CD4-positive, alpha-beta T cell (primary cell): ENCODE measurements around the gene CELSR2. TPM values are rescaled to one million over a fixed set of nuclear protein-coding genes. Genes with fewer than 3 reads are reported as not detected.

ENCODE experiments used
- ATAC-seq: fragments of 200-7000 bp; cut with Tn5 transposase; one replicate; pipeline ENCODE4 v1.10.0; 2022; ENCODE audit warnings: mild to moderate bottlenecking; ENCODE audit not compliant: poor library complexity
- CTCF ChIA-PET: fragments of 350-600 bp; sonication (Branson Sonifier 250); formaldehyde crosslinking; loops from one replicate; lab custom pipeline; 2021; ENCODE audit warnings: antibody characterized with exemption, inconsistent platforms; lab: Charles Lee
- POLR2A ChIA-PET: fragments of 350-600 bp; sonication (Branson Sonifier 250); formaldehyde crosslinking; loops from one replicate; lab custom pipeline; 2021; ENCODE audit warnings: antibody characterized with exemption, inconsistent platforms; lab: Charles Lee
- DNase-seq, 14 experiments: peaks; one replicate each; pipeline ENCODE4 v3.0.0-alpha.2; 2013 to 2020; ENCODE audit warnings: mixed read lengths in 2 of 14
- H3K27ac ChIP-seq, 2 donors: one replicate each; pipeline versions ENCODE4 v1.5.1 to v1.7.0; 2013; ENCODE audit warnings: low read length in 2 of 2, low read depth in 1 of 2, mild to moderate bottlenecking in 1 of 2
- H3K27me3 ChIP-seq, 2 experiments: 1 replicate in 1 of 2; 2 replicates in 1 of 2; pipeline versions ENCODE4 v1.6.1 to v1.7.0; 2013; ENCODE audit warnings: low read length in 2 of 2, control low read depth in 1 of 2, mild to moderate bottlenecking in 1 of 2, moderate library complexity in 1 of 2; ENCODE audit not compliant: insufficient read depth in 2 of 2, control insufficient read depth in 1 of 2
- H3K36me3 ChIP-seq: one replicate; pipeline ENCODE4 v1.6.1; 2013; ENCODE audit warnings: low read length, control low read depth; ENCODE audit not compliant: insufficient read depth
- H3K4me1 ChIP-seq: one replicate; pipeline ENCODE4 v1.6.1; 2013; ENCODE audit warnings: low read length, control low read depth; ENCODE audit not compliant: insufficient read depth
- H3K4me3 ChIP-seq: one replicate; pipeline ENCODE4 v1.5.1; 2013; ENCODE audit warnings: mild to moderate bottlenecking, low read length, moderate library complexity
- H3K9me3 ChIP-seq, 2 experiments: 1 replicate in 1 of 2; 2 replicates in 1 of 2; pipeline versions ENCODE4 v1.6.1 to v1.7.0; 2013; ENCODE audit warnings: low read length in 2 of 2, mild to moderate bottlenecking in 2 of 2, control low read depth in 1 of 2, moderate library complexity in 1 of 2; ENCODE audit not compliant: control insufficient read depth in 1 of 2, insufficient read depth in 1 of 2
- H3K27ac Mint-ChIP-seq: one replicate; pipeline ENCODE4 v1.8.0; 2020; ENCODE audit warnings: mixed read lengths
- H3K27me3 Mint-ChIP-seq: one replicate; pipeline ENCODE4 v1.8.0; 2021; ENCODE audit warnings: mixed read lengths
- H3K36me3 Mint-ChIP-seq: one replicate; pipeline ENCODE4 v1.8.0; 2021; ENCODE audit warnings: low read depth, mixed read lengths
- H3K4me1 Mint-ChIP-seq: one replicate; pipeline ENCODE4 v1.8.0; 2021; ENCODE audit warnings: low read depth, mixed read lengths
- H3K4me3 Mint-ChIP-seq: one replicate; pipeline ENCODE4 v1.8.0; 2020; ENCODE audit warnings: mild to moderate bottlenecking, mixed read lengths
- H3K9me3 Mint-ChIP-seq: one replicate; pipeline ENCODE4 v1.8.0; 2020; ENCODE audit warnings: mixed read lengths
- CTCF ChIP-seq: fragments of 200-600 bp; IDR thresholded peaks from one replicate; pipeline ENCODE4 v1.8.0; 2022; ENCODE audit warnings: antibody characterized with exemption, mild to moderate bottlenecking
- intact Hi-C, 2 experiments: fragments of 100-400 bp; cut with DNase I in 1 of 2; cut with micrococcal nuclease in 1 of 2; formaldehyde crosslinking; loops; one replicate each; pipeline versions ENCODE4 v1.15.1 to v1.9.0; 2023 to 2025; cut with DNase I, micrococcal nuclease
- total RNA-seq, 174 experiments: library from RNA in 2 of 174; stranded (reverse) in 2 of 174; gene quantifications; one replicate each; pipeline ENCODE4 v1.2.3 and lab custom pipeline; 2021 to 2026

The CELSR2 gene
- total RNA-seq, 2 experiments from 2014 or later: 3.6 TPM

- TF ChIP-seq CTCF: no peak
- no peak overlapping the region for H3K27ac Mint-ChIP-seq
- Histone ChIP-seq H3K36me3 (no peaks in the 10 kb centered on the region), H3K27ac (no peak overlapping the region), H3K9me3 (no peaks in the 10 kb centered on the region), H3K4me3 (no peak overlapping the region), H3K4me1 (peaks cover 6% of the 10 kb centered on the region), H3K27me3 (no peaks in the 10 kb centered on the region)
- CTCF ChIA-PET: no interaction called here
- POLR2A ChIA-PET: no interaction called here
- intact Hi-C loops: no loop called here
- ATAC-seq (no peak), DNase-seq (no peak)
- H3K27me3 Mint-ChIP-seq: no peaks in the 10 kb centered on the region
- H3K36me3 Mint-ChIP-seq: no peaks in the 10 kb centered on the region
- no peaks in the 10 kb centered on the region for H3K9me3 Mint-ChIP-seq
- no peak overlapping the region for H3K4me3 Mint-ChIP-seq
- H3K4me1 Mint-ChIP-seq: no peaks in the 10 kb centered on the region
Measured at GRCh38 chr1:109265016-109265415, 15.7 kb downstream of the CELSR2 start.

DNA sequence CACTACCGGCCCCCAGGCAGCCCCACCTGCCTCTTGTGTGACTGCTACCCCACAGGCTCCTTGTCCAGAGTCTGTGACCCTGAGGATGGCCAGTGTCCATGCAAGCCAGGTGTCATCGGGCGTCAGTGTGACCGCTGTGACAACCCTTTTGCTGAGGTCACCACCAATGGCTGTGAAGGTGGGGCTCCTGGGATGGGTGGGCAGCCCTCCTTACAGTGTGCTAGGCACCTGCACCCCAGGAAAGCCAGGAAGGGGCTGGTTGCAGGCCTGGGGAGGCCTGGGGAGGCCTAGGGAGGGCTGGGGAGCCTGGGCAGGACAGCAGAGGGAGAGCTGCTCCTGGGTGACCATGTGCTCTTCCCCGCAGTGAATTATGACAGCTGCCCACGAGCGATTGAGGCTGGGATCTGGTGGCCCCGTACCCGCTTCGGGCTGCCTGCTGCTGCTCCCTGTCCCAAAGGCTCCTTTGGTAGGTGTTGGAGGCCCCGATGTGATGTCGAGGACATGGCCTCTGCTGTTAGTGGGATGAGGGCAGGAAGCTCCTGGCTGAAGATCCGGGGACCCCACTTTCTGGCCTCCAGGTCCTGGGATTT, 16.5 kb downstream of the CELSR2 start:
- H3K27ac Mint-ChIP-seq: no peak overlapping the region
- Histone ChIP-seq H3K27me3 (no peaks in the 10 kb centered on the region), H3K36me3 (no peaks in the 10 kb centered on the region), H3K27ac (no peak overlapping the region), H3K9me3 (no peaks in the 10 kb centered on the region), H3K4me3 (no peak overlapping the region), H3K4me1 (peaks cover 6% of the 10 kb centered on the region)
- CTCF ChIA-PET: no interaction called here
- no peaks in the 10 kb centered on the region for H3K36me3 Mint-ChIP-seq
- no peaks in the 10 kb centered on the region for H3K9me3 Mint-ChIP-seq
- no peak for DNase-seq
- POLR2A ChIA-PET: no interaction called here
- no peak overlapping the region for H3K4me3 Mint-ChIP-seq
- no peak for ATAC-seq
- no peaks in the 10 kb centered on the region for H3K27me3 Mint-ChIP-seq
- no peaks in the 10 kb centered on the region for H3K4me1 Mint-ChIP-seq
- intact Hi-C loops: no loop called here
- no peak for TF ChIP-seq CTCF

DNA sequence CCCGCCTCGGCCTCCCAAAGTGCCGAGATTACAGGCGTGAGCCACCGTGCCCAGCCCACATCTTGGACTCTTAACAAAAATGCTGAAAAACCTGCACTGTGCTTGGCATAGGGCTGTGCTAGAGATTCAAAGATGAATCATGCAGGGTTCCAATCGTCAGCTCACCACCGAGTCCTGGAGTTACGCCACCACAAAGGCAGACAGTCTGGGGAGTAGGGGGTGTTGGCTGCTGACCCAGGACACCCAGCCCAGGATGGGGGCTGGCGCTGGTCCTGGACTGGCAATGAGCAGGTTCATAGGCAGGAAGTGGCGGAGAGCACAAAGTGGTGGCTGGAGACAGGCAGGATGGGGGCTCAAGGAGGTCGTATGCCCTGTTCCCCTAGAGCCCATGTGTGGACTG, 17.6 kb downstream of the CELSR2 start:
- H3K4me3 Mint-ChIP-seq: no peak overlapping the region

More for the DNA sequence above, 17.6 kb downstream of the CELSR2 start:
- no peak overlapping the region for H3K27ac ChIP-seq
- H3K9me3 Mint-ChIP-seq: no peaks in the 10 kb centered on the region
- CTCF ChIA-PET: interaction anchor here (0.7 to 0.9 kb wide), 3 partner anchors 10 to 373 kb away, joined by 3 to 4 read pairs (median 3); no protein-coding TSS in a partner anchor
- no peak for DNase-seq
- no peak for ATAC-seq
- H3K4me1 ChIP-seq: peaks cover 6% of the 10 kb centered on the region
- no peaks in the 10 kb centered on the region for H3K27me3 ChIP-seq
- intact Hi-C loops: no loop called here
- no peak overlapping the region for H3K4me3 ChIP-seq
- no peaks in the 10 kb centered on the region for H3K36me3 Mint-ChIP-seq
- no peaks in the 10 kb centered on the region for H3K4me1 Mint-ChIP-seq
- no peak overlapping the region for H3K27ac Mint-ChIP-seq
- H3K27me3 Mint-ChIP-seq: no peaks in the 10 kb centered on the region
- POLR2A ChIA-PET: no interaction called here
- H3K9me3 ChIP-seq: no peaks in the 10 kb centered on the region
- TF ChIP-seq CTCF: no peak
- H3K36me3 ChIP-seq: no peaks in the 10 kb centered on the region
